ENCODE measurements around the gene GIMAP6.

DNA sequence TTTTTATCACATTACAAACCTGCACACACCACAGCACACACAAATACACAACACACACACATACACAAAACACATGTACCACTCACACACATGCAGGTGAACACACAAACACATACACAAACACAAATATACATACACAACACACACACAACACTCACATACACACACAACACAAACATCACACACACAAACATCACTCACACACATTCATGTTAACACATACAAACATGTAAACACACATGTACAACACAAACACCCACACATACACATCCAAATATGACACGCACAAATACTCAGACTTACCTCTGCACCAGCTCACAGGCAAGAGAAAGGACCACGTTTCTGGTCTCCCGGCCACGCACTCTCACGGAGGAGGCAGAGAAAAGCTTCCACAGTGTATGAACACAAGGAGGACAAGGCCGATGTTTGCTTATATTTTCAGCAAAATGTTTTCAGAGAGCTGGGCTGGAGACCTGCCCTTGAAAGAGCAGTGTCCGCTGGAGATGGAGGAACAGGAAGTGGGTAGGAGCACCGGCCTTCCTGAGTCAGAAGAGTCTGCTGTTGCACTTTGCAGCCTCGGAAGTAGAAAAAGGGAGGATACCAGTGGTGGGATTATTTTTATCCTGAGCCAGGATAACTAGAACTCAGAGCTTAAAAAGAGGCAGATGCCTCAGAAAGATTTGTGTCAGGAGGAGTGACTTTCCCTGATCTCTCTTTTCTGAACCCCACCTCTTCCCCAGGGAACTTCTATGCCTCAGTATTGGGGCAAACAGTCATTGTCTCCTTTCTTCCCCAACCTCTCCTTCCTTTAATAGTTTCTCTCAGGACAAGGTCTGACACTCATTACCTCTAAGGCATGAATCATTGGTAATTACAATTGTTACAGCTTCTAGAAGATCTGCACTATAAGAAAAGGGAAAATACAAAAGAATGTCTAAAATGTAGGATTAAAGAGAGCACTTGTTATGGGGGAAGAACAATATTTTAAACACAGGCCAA, at the start of gene GIMAP6:
- TF ChIP-seq, protein P1, sequence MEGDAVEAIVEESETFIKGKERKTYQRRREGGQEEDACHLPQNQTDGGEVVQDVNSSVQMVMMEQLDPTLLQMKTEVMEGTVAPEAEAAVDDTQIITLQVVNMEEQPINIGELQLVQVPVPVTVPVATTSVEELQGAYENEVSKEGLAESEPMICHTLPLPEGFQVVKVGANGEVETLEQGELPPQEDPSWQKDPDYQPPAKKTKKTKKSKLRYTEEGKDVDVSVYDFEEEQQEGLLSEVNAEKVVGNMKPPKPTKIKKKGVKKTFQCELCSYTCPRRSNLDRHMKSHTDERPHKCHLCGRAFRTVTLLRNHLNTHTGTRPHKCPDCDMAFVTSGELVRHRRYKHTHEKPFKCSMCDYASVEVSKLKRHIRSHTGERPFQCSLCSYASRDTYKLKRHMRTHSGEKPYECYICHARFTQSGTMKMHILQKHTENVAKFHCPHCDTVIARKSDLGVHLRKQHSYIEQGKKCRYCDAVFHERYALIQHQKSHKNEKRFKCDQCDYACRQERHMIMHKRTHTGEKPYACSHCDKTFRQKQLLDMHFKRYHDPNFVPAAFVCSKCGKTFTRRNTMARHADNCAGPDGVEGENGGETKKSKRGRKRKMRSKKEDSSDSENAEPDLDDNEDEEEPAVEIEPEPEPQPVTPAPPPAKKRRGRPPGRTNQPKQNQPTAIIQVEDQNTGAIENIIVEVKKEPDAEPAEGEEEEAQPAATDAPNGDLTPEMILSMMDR (conservative IDR thresholded peaks at IDR 0.05; ENCODE audit: low read depth, low read length): no peak
- no peak for TF ChIP-seq EZH2 (IDR thresholded peaks at IDR 0.05; ENCODE audit: low read length, unreplicated experiment)
